NCI-H1048 (cell line): Measurements from ENCODE around the gene NADSYN1.
A peak's percentile ranks its signal among the peaks of the same experiment; 100 is the strongest.

Experiments used
- DNase-seq: peaks from one replicate; lab custom pipeline; 2025; lab: John Stamatoyannopoulos, UW

The NADSYN1 gene

GRCh38 chr11:71433648-71434450 is 19.2 kb upstream of the NADSYN1 start:
- no peak for DNase-seq

GRCh38 chr11:71434576-71435130 is 18.4 kb upstream of the NADSYN1 start:
- no peak for DNase-seq

- DNase-seq: no peak
Measured at GRCh38 chr11:71435278-71435951, 17.6 kb upstream of the NADSYN1 start.

GRCh38 chr11:71436861-71437260 is 16.1 kb upstream of the NADSYN1 start:
- no peak for DNase-seq

- DNase-seq: no peak
Measured at GRCh38 chr11:71437399-71437798, 15.6 kb upstream of the NADSYN1 start.

GRCh38 chr11:71437879-71438278 is 15.1 kb upstream of the NADSYN1 start:
- no peak for DNase-seq

- no peak for DNase-seq
Measured at GRCh38 chr11:71438650-71439049, 14.4 kb upstream of the NADSYN1 start.

GRCh38 chr11:71440021-71440755 is 12.8 kb upstream of the NADSYN1 start:
- no peak for DNase-seq

- no peak for DNase-seq
Measured at GRCh38 chr11:71441251-71441650, 11.8 kb upstream of the NADSYN1 start.

GRCh38 chr11:71442123-71442522 is 10.9 kb upstream of the NADSYN1 start:
- no peak for DNase-seq

GRCh38 chr11:71442880-71443279 is 10.1 kb upstream of the NADSYN1 start:
- DNase-seq: no peak

- no peak for DNase-seq
Measured at GRCh38 chr11:71443736-71444445, 9.1 kb upstream of the NADSYN1 start.

GRCh38 chr11:71444811-71445210 is 8.2 kb upstream of the NADSYN1 start:
- no peak for DNase-seq

GRCh38 chr11:71446150-71446549 is 6.9 kb upstream of the NADSYN1 start:
- DNase-seq: no peak

GRCh38 chr11:71446942-71447688 is 5.9 kb upstream of the NADSYN1 start:
- no peak for DNase-seq

GRCh38 chr11:71447791-71448256 is 5.2 kb upstream of the NADSYN1 start:
- DNase-seq: no peak

GRCh38 chr11:71448257-71449171 is 4.5 kb upstream of the NADSYN1 start, which contains the start of gene DHCR7:
Gene DHCR7 (minus strand): TSS chr11:71448393. CDS start chr11:71444952, 3,441 bp downstream.
- DNase-seq: peak; percentile 77

GRCh38 chr11:71449596-71449995 is 3.4 kb upstream of the NADSYN1 start:
- no peak for DNase-seq

GRCh38 chr11:71450507-71450906 is 2.5 kb upstream of the NADSYN1 start:
- no peak for DNase-seq

- DNase-seq: no peak
Measured at GRCh38 chr11:71450939-71451338, 2.1 kb upstream of the NADSYN1 start.
